ENCODE results near the gene AARS1. TPM values are rescaled to one million over a fixed set of nuclear protein-coding genes. Genes with fewer than 3 reads are reported as not detected.

AARS1 gene
- total and polyA plus RNA-seq, 2 of the 8 experiments (the other 6 are each of a cell fraction or from before 2014, with no cell fraction given): 130 to 235 TPM

DNA sequence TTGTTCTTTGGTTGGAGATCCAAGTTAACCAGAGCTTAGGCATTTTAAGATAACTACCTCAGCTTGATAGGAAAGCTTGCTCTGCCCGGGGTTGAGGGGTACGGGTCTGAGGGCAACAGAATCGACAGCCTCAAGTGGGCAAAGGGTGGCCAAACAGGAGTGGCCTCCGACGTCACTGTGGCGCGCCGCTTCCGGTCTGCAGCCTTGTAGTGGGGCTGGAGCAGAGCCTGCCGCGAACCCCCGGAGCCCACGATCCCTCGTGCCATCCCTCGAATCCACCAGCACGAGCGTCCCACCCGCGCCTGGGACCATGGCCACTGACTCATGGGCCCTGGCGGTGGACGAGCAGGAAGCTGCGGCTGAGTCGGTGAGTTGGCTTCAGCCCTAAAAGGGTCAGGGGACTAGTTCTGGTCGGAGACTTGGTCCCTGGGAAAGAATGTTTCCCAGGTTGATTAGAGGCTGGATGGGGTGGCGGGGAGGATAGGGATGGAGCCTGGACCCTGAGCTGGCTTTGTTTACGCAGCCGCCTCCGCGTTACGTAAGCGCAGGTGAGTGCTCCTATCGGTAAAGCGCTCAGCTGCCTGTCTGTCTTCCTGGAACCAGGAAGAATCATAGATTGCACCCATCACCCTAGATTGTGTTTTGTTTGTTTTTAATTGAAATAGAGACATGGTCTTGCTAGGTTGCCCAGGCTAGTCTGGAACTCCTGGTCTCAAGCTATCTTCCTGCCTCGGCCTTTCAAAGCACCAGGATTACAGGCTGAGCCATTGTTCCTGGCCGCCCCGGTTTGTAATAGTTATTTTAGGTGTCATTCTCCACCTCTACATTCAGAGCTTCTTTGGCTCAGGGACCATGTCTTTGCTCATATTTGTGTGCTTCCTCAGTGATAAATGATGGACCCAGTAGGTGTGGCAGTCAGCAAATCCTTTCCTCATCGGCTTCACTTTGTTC, 10.0 kb upstream of the AARS1 start, which contains the start of gene DDX19B (continued):
- TF ChIP-seq, protein P1, sequence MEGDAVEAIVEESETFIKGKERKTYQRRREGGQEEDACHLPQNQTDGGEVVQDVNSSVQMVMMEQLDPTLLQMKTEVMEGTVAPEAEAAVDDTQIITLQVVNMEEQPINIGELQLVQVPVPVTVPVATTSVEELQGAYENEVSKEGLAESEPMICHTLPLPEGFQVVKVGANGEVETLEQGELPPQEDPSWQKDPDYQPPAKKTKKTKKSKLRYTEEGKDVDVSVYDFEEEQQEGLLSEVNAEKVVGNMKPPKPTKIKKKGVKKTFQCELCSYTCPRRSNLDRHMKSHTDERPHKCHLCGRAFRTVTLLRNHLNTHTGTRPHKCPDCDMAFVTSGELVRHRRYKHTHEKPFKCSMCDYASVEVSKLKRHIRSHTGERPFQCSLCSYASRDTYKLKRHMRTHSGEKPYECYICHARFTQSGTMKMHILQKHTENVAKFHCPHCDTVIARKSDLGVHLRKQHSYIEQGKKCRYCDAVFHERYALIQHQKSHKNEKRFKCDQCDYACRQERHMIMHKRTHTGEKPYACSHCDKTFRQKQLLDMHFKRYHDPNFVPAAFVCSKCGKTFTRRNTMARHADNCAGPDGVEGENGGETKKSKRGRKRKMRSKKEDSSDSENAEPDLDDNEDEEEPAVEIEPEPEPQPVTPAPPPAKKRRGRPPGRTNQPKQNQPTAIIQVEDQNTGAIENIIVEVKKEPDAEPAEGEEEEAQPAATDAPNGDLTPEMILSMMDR (IDR thresholded peaks at IDR 0.05; ENCODE audit: control extremely low read depth in 1 of 3, insufficient read depth in 1 of 3, low read depth in 1 of 3, low read length in 3 of 3): peak in 1 of 3 experiments; percentile 0; a peak in 1 of 4 replicates
- TF ChIP-seq, protein P2, sequence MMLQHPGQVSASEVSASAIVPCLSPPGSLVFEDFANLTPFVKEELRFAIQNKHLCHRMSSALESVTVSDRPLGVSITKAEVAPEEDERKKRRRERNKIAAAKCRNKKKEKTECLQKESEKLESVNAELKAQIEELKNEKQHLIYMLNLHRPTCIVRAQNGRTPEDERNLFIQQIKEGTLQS (IDR thresholded peaks at IDR 0.05; ENCODE audit: insufficient read depth, low read depth, low read length): no peak
- TF ChIP-seq RAD21 (IDR thresholded peaks at IDR 0.05 in 1 of 2, conservative IDR thresholded peaks at IDR 0.05 in 1 of 2; ENCODE audit: low read depth in 2 of 2, low read length in 2 of 2): no peak
- TF ChIP-seq TEAD4 (IDR thresholded peaks at IDR 0.05; ENCODE audit: low read depth, low read length): 0 out of 2 replicates have a peak, but pooled peaks have one; percentile 2
- peak; percentile 66; the same call in 1 of the 2 replicates for TF ChIP-seq TBP (IDR thresholded peaks at IDR 0.05; ENCODE audit: low read depth, low read length)
- peak; percentile 95 for TF ChIP-seq POLR2AphosphoS5 (IDR thresholded peaks at IDR 0.05; ENCODE audit: low read depth, low read length)
- no peak for TF ChIP-seq SP2 (IDR thresholded peaks at IDR 0.05; ENCODE audit: low read length)
- no peak for TF ChIP-seq RFX5 (IDR thresholded peaks at IDR 0.05; ENCODE audit: borderline replicate concordance, low read depth, low read length)
- TF ChIP-seq NANOG (IDR thresholded peaks at IDR 0.05; ENCODE audit: insufficient read depth, low read depth, low read length, poor library complexity, severe bottlenecking): no peak
- TF ChIP-seq EP300 (IDR thresholded peaks at IDR 0.05; ENCODE audit: borderline replicate concordance in 1 of 2, low read depth in 2 of 2, low read length in 2 of 2): no peak
- TF ChIP-seq MAFK (IDR thresholded peaks at IDR 0.05; ENCODE audit: low read depth, low read length): no peak
- TF ChIP-seq GABPA (IDR thresholded peaks at IDR 0.05; ENCODE audit: borderline replicate concordance, insufficient read depth, low read length): peak; percentile 62; the same call in 1 of the 2 replicates
- no peak for TF ChIP-seq POU5F1 (IDR thresholded peaks at IDR 0.05; ENCODE audit: low read depth, low read length)
- TF ChIP-seq SP1 (IDR thresholded peaks at IDR 0.05; ENCODE audit: low read depth, low read length): no peak
- TF ChIP-seq KDM5A (IDR thresholded peaks at IDR 0.05; ENCODE audit: low read length): peak; percentile 68
- TF ChIP-seq POLR2A (IDR thresholded peaks at IDR 0.05; ENCODE audit: control extremely low read depth in 1 of 2, low read depth in 2 of 2, low read length in 2 of 2): peak in 1 of 2 experiments; percentile 94; a peak in 2 of 3 replicates
- no peak for TF ChIP-seq HDAC6 (IDR thresholded peaks at IDR 0.05; ENCODE audit: low read depth, low read length)
- TF ChIP-seq SIRT6 (IDR thresholded peaks at IDR 0.05; ENCODE audit: low read length): no peak
- TF ChIP-seq RBBP5 (IDR thresholded peaks at IDR 0.05; ENCODE audit: borderline replicate concordance, low read depth, low read length): peak; percentile 97
- TF ChIP-seq CBX8 (IDR thresholded peaks at IDR 0.05; ENCODE audit: borderline replicate concordance, low read depth, low read length): no peak

Measured in H1 (cell line).